Activated naive CD8-positive, alpha-beta T cell treated with anti-CD3 and anti-CD28 coated beads, Interleukin-2, amount 50 U/mL, for 16 hours (primary cell): Measurements from ENCODE around the gene BNIP5.
A peak's percentile ranks its signal among the peaks of the same experiment; 100 is the strongest.
"Not testable (repeated sequence)": the region's sequence is repeated elsewhere in the genome, so short reads cannot be mapped to it uniquely, and the experiment has no call there.

Source experiments
- DNase-seq: peaks from one replicate; pipeline ENCODE4 v3.0.0-alpha.2; 2020; ENCODE audit warnings: low read depth, low spot score

The BNIP5 gene

GRCh38 chr6:36364669-36365479 is 28.2 kb upstream of the BNIP5 start:
- DNase-seq: no peak

- DNase-seq: not testable (repeated sequence)
Measured at GRCh38 chr6:36364061-36364635, 27.5 kb upstream of the BNIP5 start.

GRCh38 chr6:36363371-36363752 is 26.7 kb upstream of the BNIP5 start:
- not testable (repeated sequence) for DNase-seq

DNA sequence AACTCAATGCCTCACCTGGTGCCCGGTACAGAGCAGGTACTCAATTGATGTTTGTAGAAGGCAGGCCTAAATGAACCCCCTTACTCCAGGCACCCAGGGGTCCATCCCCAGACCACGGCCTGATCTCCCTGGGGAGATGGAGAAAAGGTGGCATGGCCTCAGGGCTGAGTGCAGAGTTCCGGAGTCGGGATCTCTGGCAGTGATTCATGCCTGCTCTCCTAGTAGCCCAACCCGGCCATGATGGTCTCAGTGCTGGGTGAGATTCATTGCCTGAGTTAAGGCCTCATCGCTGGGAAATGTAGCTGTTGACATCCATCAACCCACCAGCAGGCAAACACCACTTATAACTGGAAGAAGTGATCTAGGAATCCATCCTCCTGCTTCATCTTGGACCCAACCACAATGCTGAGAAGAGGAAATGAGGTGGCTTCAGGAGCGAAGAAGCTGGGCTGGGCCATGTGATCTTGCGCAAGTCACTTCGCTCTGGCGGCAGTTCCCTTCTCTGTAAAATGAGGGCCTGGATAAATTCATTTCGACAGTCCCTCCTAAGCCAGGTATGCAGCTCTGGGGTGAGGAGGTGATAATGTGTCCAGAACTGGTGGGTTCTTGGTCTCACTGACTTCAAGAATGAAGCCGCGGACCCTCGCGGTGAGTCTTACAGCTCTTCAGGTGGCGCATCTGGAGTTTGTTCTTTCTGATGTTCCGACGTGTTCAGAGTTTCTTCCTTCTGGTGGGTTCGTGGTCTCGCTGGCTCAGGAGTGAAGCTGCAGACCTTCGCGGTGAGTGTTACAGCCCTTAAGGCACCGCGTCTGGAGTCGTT is 26.1 kb upstream of the BNIP5 start:
- DNase-seq: no peak

DNA sequence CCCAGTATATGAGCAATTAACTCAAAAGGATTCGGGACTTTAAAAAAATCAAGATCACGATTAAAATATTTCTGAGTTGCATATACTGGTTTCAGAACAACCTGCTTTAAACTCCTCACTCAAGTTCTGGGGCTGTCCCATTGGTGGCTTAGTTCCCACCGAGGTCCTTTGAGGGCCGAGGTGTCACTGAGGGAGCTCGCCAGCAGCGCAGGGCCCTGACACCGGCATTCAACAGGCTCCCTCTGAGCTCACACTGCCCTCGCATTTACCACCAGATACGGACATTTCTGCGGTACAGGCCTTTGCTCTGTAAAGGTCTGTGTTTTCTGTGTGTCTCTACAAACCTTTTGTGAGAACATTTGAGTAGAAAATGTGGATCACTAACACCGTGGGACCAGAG is 24.4 kb upstream of the BNIP5 start:
- DNase-seq: no peak

DNA sequence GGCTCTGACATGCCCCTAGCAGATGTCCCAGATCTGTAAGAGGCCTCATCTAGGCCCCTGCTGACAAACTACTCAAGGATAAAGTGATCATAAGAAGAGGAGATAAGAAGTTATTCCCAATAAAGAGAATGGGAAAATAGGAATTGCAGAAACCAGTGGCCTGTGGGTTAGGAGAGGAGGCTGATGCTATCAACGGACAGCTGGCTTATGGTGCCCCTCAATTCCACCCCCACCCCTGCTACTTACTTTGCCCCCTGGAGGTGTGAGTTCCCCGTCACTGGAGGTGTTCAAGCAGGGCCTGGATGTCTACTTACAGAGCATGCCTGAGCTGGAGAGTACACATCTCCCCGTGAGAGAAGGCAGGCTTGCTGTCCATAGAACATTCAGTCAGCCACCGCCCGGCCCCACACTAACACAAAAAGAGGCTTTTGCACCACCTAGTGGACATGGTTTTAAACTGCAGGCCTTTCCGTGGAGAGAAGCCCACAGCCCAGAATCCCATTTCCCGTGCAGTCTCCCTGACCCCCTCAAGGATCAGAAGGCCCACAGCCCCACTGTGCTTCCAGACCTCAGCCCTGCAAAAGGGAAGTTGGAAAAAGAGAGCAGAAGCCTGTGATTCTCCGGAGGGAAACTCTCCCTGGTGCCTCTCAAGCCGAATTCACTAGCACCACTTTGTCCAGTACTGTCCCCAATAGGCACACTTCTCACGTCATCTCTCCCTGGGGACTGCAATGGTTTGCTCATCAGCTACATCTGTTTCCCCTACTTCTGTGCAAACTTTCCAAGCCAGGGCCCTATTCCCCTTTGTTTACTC is 23.8 kb upstream of the BNIP5 start:
- DNase-seq: peak; percentile 44

- DNase-seq: no peak
Measured at GRCh38 chr6:36358226-36358915, 21.7 kb upstream of the BNIP5 start.

- DNase-seq: no peak
Measured at GRCh38 chr6:36357872-36358225, 21.2 kb upstream of the BNIP5 start.

DNA sequence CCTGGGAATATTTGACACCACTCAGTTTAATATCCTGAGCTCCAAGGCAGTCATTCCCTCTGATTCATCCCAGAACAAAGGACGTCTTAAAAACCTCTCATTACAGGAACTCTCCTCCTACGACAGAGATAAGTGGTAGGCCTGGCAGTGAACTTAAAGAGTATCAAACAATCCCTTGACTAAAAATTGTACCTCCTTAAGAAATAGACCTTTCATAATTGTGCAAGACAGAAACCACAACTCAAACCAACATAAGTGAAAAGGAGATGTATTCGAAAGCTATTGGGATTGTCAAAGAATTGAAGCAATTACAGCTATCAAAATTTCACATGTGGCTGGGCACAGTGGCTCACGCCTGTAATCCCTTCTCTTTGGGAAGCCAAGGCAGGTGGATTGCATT is 19.1 kb upstream of the BNIP5 start:
- no peak for DNase-seq

- DNase-seq: no peak
Measured at GRCh38 chr6:36353411-36353915, 16.8 kb upstream of the BNIP5 start.

DNA sequence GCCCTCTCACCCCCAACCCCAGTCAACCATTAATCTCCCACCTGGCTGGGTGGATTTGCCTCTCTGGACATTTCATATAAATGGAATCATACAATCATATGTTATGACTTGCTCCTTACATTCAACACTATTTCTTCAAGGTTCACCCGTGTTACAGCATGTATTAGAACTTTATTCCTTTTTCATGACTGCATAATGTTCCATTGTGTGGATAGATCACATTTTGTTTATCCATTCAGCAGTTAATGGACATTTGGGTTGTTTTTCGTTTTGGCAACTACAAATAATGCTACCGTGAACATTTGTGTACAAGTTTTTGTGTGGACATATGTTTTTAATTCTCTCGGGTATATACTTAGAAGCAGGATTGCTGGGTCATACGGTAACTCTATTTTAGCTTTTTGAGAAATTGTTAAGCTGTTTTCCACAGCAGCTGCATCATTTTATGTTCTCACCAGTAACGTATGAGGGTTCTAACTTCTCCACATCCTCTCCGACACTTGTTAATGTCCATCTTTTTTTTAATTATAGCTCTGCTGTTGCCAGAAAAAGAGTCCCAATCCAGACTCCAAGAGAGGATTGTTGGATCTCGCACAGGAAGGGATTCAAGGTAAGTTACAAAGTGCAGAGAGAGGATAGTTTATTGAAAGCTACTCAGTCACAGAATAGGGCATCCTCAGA is 15.9 kb upstream of the BNIP5 start:
- no peak for DNase-seq

- DNase-seq: no peak
Measured at GRCh38 chr6:36350681-36351571, 14.2 kb upstream of the BNIP5 start.

DNA sequence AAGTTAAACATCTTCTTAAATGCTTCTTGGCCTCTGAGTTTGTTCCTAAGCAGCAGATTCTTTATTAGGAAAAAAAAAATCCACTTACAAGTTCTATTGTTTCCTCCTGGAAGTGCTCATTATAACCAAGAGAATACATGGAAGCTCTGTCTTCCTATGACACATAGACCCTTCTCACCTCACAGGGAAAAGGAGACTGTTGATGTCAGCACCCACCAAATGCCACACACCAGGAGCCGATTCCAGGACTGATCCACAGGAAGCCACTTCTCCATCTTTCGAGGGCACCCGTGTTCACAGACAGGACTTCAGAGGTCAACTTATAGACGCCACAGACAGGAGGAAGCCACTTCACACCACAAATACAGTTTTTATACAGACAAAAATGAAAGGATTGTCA is 13.4 kb upstream of the BNIP5 start:
- no peak for DNase-seq

GRCh38 chr6:36349240-36349639 is 12.6 kb upstream of the BNIP5 start:
- DNase-seq: no peak

GRCh38 chr6:36347621-36348020 is 10.9 kb upstream of the BNIP5 start:
- no peak for DNase-seq

- DNase-seq: no peak
Measured at GRCh38 chr6:36346486-36347273, 10.0 kb upstream of the BNIP5 start.

DNA sequence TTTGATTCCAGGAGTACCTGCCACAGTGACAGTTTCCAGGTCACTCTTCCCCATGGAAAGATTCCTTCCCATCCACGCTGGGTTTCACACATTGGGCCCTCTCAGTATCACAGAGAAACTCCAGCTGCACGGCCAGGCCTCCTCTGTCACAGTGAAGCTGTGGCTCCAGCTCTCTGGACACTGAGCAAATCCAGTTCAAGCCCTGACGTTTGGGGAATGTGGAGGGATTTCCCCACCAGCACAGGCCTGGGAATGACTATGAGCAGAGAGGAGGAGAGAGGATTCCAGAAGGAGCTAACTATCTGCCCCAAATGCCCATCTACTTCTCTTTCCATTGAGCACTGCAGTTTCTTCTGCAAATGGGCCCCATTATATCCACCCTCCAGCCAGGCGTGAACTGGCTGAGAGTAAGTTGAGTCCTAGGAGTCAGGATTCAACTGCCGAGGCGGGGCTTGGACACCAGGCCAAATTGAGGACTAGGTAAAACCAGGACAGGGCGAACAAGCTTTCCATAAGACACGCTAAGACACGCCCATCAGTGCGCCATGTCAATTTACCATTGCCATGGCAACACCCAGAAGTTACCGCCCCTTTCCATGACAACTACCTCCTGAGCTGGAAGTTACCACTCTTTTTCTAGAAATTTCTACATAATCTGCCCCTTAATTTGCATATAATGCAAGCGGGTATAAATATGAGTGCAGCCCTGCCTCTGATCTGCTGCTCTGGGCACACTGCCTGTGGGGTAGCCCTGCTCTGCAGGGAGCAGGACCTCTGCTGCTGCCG is 9.2 kb upstream of the BNIP5 start:
- DNase-seq: no peak
